GM13977 (cell line): ENCODE data around the gene GLA.

ENCODE experiments used
- DNase-seq: peaks from one replicate; pipeline ENCODE4 v3.0.0; 2012; ENCODE audit warnings: low spot score
- CTCF ChIP-seq: IDR thresholded peaks from 2 replicates; pipeline ENCODE4 v1.5.1; 2012; ENCODE audit warnings: mild to moderate bottlenecking, control low read depth; ENCODE audit not compliant: insufficient read depth; ENCODE audit errors: extremely low read depth, missing control alignments
- in situ Hi-C: fragments of 300-500 bp; cut with MboI; formaldehyde crosslinking; loops from one replicate; pipeline ENCODE4 v1.12.0; 2022; ENCODE audit warnings: low sequenced_read_pairs, low pct_unique_long_range_greater_than_20kb, mixed read lengths, inconsistent platforms; ENCODE audit not compliant: unreplicated experiment

GLA gene

DNA sequence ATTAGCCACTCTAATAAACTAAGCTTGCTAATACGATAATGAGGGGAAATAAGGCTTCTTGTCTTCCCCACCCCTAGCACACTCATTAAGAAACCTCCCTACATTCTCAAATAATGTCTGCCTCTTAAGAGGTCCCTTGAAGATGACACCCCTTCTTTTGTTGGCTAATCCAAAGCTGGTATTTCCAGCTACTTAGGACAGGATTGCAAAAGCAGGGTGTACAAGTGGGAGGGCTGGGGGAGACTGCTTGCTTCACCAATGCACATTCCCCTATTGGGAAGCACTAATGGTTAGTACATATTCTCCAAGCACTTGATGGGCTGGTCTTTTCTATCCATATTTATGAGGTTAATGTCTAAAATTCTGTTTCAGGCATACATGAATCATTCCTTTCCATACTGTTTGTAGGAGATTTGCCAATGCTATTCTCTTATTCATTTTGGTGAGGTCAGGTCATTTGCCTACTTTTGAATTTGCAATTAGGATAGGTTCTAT is 42.4 kb downstream of the GLA start:
- TF ChIP-seq CTCF, result no peak
- in situ Hi-C loops, result no loop called here
- no peak for DNase-seq

DNA sequence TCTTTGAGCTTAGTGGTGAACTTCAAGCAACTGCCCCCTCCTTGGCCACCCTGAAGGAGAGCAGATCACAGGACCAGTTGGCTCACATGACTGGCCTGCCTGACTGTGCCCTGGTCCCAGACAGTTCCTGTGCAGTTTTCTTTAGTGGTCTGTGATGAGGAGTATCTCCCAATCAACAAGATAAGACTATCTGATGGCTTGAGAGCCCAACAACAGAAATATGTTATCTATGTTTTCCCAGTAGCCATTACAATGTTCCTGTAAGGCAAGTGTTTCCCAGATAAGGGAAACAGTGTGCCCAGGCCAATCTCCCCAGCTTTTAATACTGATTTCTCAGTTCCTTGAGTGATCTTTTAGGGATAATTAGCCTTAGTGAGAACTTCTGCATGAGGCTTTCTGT is 45.0 kb downstream of the GLA start:
- no peak for DNase-seq
- TF ChIP-seq CTCF, result no peak
- in situ Hi-C loops, result no loop called here

- TF ChIP-seq CTCF, result no peak
- in situ Hi-C loops, result no loop called here
- DNase-seq, result no peak
Observed at GRCh38 chrX:101362116-101362515, 45.6 kb downstream of the GLA start.

DNA sequence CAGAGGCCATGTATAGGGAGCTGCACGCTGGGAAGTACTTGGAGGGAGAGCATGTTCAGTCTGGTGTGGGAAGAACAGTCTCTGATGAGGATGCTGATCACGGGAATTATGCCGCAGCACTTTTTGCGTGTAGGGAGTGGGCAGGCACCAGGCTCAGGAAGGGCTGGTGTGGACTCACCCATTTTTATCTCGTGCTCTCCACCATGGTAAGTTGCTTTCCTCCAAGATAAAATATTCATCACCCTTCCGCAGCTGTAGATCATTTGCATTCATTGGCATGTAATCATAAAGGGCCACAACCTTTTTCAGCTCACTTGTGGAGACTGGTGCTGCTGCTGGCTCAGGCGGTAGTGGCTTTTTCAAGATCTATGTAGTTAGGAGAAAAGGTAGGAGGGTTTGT is 47.3 kb downstream of the GLA start:
- no peak for DNase-seq
- no peak for TF ChIP-seq CTCF
- in situ Hi-C loops, result no loop called here

DNA sequence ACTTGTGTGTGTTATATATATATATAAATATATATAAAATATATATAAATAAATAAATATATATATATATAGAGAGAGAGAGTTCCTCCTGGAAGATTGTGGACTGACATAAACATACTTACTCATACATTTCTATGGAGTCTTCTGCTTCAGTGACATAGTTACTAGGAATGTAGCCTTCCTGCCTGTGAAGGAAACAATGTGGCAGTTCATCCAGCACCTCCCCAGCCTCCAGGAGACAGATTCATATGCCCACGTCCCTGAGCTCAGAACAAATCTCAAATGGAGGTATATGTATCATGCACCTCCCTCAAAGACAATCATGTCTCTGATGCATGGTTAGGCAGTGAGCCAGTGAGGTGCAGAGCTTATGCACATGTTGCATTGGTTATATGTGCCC is 47.8 kb downstream of the GLA start:
- no peak for DNase-seq
- no peak for TF ChIP-seq CTCF
- in situ Hi-C loops, result no loop called here

GRCh38 chrX:101357166-101357795 is 50.4 kb downstream of the GLA start:
- DNase-seq, result no peak
- in situ Hi-C loops, result no loop called here
- TF ChIP-seq CTCF, result peak; percentile 19
